Measurements from ENCODE around the gene NELL2.

GRCh38 chr12:44774815-44775411 lies 101.2 kb downstream of the NELL2 start:
- peak in 1 of 3 experiments; percentile 29 for TF ChIP-seq CTCF (IDR thresholded peaks at IDR 0.05)
- TF ChIP-seq POLR2A (IDR thresholded peaks at IDR 0.05), result no peak

All from vagina (tissue), 2 donors.